GM21526 (cell line): ENCODE results near the gene FHL2.

Source experiments
- ATAC-seq: cut with Tn5 transposase; IDR thresholded peaks from one replicate; pipeline ENCODE4 v1.9.1; 2021; ENCODE audit warnings: moderate library complexity; ENCODE audit not compliant: unreplicated experiment, low FRiP score

FHL2 gene

DNA sequence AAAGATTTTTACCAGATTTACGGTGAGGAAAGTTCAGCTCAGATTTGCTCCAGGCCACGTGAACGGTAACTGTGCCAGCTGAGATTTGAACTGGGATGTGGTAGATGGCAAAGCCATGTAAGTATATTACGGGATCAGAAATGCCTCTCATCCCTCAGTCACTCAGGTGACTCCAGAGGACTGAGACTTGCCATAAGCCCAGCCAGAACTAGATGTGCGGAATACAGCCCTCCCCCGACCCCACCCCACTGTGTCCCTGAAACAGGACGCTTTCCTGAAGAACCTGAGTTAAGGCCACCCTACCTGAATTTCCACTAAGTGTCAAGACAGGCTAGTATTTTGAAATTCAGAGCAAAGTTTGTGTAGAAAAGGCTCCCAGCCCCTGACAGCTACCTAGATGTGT, 1.3 kb upstream of the FHL2 start:
- no peak for ATAC-seq

DNA sequence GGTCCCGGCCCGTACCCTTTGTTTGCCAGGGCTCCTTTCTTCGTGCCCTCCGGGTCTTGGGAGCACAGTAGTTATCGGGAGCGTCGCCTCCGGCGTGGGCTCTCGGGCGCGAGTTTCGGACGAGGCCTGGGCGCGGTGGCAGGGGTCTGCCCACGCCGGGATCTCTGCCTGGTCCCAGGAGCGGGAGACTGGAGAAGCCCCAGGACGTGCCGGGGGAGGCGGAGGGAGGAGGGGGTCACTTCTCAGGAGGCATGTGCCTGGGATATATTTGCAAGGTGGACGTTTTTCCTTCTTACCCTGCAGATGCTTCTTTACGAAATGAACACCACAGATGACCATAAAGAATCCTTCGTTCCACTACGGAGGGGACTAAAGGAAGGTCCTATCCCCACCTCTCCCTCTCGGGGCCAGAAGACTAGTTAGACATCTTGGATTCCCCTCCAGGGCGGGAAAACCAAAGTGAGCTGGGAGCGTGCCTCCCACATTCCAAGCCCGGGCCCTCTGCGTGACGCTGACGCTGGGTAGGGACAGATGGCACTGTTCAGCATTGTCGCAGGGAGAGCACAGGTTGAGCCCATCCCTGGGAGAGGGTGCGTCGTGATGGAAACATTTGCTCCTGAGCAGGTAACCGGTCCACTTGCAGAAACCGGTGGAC, 483 bp upstream of the FHL2 start:
- no peak for ATAC-seq

DNA sequence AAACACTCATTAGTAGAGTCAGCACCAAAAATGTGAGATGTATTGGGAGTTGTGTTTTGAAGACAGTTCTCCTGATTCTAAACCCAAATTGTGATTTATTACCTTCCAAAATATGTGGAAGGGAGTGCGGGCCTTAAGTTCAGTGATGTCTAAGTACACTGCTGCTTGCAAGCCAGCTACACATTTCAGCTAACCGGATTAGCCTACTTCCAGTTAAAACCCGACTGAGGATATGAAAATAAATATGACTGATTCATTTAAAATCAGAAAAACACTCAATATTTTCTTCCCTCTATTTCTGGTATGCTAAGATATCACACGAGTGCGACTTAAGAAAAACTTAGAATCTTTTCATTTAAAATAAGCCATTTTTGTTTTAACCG, 907 bp downstream of the FHL2 start:
- no peak for ATAC-seq

DNA sequence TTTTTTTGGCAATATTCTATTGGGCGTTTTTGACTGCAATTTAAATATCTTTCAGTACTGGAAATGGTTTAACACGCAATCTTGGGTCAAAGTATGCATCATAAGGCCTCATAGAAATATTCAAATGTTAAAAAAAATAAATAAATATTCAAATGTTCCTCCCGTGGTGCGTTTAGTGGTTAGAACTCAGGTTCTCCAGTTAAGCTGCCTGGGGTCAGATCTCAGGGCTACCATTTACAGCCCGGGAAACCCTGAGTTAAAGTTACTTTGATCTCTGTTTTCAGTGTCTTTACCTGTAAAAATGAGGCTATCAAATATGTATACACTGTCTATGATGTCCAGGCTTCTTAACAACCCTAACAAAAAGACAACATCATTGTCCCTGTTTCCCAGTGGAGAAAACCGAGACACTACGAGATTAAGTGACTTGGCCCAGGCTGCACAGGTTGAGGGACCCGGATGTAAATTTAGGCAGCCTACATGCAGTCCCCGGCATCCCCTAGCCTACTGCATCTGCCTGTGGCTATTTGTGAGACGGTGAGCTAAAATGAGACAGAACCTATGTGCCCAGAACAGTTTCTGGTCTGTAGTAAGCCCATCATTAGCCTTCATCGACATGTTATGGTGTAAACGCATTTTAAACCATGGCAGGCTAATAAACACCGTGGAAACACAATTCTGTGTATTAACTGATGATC, 1.7 kb downstream of the FHL2 start:
- no peak for ATAC-seq

DNA sequence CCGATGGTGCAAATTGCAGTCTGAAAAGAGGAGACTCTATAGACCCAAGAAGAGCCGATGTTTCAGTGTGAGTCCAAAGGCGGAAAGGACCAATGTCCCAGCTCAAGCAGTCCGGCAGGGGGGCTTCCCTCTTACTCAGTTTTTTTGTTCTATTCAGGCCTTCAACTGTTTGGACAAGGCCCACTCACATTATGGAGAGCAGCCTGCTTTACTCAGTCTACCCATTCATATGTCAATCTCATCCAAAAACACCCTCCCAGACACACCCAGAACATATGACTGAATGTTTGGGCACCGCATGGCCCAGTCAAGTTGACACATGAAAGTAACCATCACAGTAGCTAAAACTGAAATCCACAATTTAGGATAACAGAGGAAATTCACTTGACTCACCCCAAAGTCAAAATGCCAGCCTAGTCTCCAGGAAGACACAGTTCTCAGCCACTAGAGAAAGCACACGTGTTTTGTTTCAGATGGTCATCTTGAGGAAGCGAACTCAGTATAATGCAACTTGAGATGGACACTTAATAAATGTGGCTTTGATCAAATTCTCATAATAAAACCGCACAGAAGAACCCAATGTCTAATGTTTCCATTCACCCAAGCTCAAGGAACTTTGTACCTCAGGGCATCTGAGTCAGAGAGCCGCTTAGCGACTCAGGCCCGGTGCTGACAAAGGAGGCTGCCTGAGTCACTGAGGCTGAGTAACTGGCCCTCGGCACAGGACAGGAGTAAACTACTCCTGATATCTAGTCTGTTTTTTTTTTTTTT, 2.4 kb downstream of the FHL2 start:
- ATAC-seq = no peak

- ATAC-seq = no peak
These were observed 3.2 kb downstream of the FHL2 start for GRCh38 chr2:105395691-105396090.

GRCh38 chr2:105394951-105395611, 3.8 kb downstream of the FHL2 start:
- ATAC-seq = no peak

DNA sequence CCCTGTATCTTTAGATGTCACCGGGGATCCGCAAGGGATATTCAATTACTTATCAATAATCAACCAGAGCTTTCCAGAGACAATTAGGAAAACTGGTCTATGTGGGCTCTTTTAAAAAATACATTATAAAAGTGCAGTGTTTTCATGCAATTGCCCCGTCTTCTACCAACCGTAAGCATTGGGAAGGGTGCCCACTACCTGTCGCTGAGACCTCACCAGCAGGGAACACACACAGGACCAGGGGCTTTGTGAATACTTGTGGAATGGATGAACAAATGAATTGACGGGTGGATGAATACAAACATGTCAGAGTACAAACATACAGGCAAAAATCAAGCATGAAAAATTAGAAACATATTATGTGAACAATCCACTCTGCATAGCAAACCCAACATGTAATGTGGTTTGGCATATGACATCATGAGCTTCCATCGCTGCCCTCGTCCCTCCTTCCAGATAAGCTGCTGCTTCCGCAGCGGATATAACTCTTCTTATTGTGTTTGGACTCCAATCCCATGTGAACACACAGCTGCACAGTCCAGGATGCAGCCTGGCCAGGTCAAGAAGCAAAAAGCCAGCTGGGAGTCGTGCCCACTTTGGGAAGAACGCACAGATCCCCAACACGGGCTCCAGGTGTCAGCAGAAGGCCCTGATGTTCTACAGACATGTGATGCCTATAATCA, 5.3 kb downstream of the FHL2 start:
- no peak for ATAC-seq

- ATAC-seq = no peak
These were observed 6.8 kb downstream of the FHL2 start for GRCh38 chr2:105391763-105392662.

DNA sequence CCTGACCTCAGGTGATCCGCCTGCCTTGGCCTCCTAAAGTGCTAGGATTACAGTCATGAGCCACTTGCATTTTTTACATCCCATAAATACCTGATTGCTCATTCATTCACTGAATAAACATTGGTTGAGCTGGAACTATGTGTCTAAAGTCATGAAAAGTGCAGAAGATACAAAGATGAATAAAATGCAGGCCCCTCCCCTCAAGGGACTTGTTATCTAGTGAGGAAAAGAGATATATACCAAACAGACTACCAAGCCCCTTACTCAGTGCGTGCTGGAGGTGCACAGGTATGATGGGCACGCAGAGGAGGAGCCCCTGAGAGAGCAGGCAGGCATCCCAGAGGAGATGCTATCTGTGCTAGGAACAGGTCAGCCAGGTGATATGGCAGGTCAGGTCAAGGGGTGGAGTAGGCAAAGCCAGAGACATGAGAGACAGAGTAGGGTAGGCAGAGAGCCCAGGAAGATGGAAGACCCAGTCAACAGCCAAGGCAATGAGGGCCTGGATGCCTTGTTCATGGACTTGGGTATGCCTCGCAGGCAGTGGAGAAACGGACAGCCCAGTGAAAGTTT, 7.7 kb downstream of the FHL2 start:
- no peak for ATAC-seq

DNA sequence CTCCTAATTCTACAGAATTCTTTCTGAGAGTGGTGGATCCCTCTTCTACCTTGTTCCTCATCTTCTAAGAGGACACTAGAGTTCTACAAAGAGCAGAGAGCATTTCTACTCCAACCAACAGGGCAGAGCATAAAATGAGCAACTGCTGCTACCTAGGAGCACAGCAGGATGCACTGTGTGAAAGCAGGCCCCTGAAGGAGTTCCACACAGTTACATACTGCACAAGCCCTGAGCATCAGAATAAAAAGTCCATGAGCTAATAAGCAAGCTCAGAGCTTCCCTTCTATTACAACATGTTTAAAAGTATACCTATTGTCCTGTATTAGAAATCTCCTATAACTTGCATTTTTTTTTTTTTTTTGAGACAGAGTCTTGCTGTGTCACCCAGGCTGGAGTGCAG, 8.4 kb downstream of the FHL2 start:
- no peak for ATAC-seq

- no peak for ATAC-seq
These were observed 9.9 kb downstream of the FHL2 start for GRCh38 chr2:105388971-105389381.

GRCh38 chr2:105387225-105387624, 11.6 kb downstream of the FHL2 start:
- no peak for ATAC-seq

- ATAC-seq = no peak
These were observed 12.9 kb downstream of the FHL2 start for GRCh38 chr2:105385731-105386540.

DNA sequence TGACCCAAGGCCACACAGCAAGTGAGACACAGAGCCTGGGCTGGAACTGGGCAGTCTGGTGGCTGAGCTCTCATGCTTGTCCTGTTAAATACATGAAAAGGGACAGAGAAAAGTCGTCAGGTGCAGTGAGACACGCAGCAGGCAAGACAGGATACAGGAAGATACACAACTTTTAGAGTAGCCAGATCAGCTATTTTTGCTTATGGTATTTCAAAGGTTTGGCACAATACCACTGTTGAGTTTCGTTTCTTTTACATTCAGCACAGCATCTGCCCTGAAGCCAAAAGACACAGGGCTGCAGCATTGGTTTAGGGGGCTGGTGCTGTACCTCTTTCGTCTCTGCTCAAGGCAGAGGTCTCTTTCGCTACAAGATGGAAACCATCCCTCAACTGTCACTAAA, 14.0 kb downstream of the FHL2 start:
- ATAC-seq = no peak

GRCh38 chr2:105384216-105384615, 14.6 kb downstream of the FHL2 start:
- ATAC-seq = no peak

DNA sequence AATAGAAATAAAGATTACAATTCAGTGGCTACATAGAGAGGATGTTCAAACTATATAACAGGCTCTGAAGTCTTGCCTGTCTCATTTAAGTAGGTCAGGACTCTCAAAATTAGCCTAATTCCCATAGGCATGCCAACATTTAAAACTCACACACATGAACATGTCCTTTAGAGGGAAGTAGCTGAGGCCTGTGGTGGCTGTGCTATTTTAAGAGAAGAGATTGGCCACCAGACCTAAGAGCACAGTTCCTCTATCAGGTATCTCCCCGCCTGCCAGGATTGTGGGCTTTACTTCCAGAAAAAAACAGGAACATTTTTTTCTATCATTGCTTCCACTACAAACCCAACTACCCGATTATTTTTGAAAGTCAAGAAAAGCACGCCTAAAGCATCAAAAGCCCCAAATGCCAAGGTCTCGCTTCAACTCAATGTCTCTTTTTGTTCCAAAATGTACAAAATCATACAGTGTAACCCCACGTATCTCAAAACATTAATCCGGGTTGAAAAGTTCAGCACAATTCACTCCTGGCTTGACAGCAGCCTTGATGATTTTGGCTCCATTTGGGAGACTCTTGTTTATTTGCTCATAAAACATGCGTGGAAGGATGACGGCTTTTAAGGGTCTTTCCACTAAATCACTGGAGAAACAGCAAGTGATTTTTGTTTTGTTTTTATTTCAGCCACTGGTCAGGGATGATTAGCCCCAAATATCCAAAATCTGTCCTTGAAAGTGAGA, 15.3 kb downstream of the FHL2 start:
- no peak for ATAC-seq

GRCh38 chr2:105382177-105382576, 16.7 kb downstream of the FHL2 start:
- ATAC-seq = no peak
